Right cardiac atrium (tissue), 5 donors: ENCODE data around the gene LIPK. TPM values are rescaled to one million over a fixed set of nuclear protein-coding genes. Genes with fewer than 3 reads are reported as not detected.

Experiments used
- ATAC-seq, 2 donors: fragments of 200-7000 bp; cut with Tn5 transposase; one replicate each; pipeline versions ENCODE4 v1.8.0 to v1.9.1; 2020; ENCODE audit warnings: moderate library complexity in 2 of 2, mild to moderate bottlenecking in 1 of 2
- DNase-seq, 3 donors: peaks; one replicate each; pipeline ENCODE4 v3.0.0-alpha.2; 2020
- H3K27ac ChIP-seq: one replicate; pipeline ENCODE4 v1.5.1; 2013; ENCODE audit warnings: mild to moderate bottlenecking, low read length, control low read depth, moderate library complexity
- H3K27me3 ChIP-seq: one replicate; pipeline ENCODE4 v1.6.1; 2013; ENCODE audit not compliant: control insufficient read depth, insufficient read depth
- H3K4me1 ChIP-seq: one replicate; pipeline ENCODE4 v1.6.1; 2013; ENCODE audit warnings: low read length; ENCODE audit not compliant: control insufficient read depth, insufficient read depth
- H3K4me3 ChIP-seq: one replicate; pipeline ENCODE4 v1.5.1; 2013; ENCODE audit warnings: low read length, control low read depth
- H3K9me3 ChIP-seq: one replicate; pipeline ENCODE4 v1.6.1; 2013; ENCODE audit warnings: low read length; ENCODE audit not compliant: control insufficient read depth
- WGBS: extraction: QIAGEN DNeasy Blood & Tissue Kit; methylation state at CpG from one replicate; pipeline ENCODE4 v1.1.7; 2013; 5-methylcytosine and 5-hydroxymethylcytosine counted together
- intact Hi-C, 4 donors: fragments of 100-400 bp; cut with DNase I; formaldehyde crosslinking; loops; one replicate each; pipeline versions ENCODE4 v1.11.0 to v1.14.0; 2022 to 2023
- polyA plus RNA-seq: library from polyadenylated mRNA; stranded (reverse); fragments of 200-250 nt; gene quantifications from one replicate; pipeline ENCODE4 v1.2.3, GENCODE V29; 2013
- total RNA-seq, 4 donors: library from RNA; stranded (reverse); fragmentation: NEBNext Ultra II Directional; extraction: Animal tissue kit (Norgen Biotek cat#: 25700); gene quantifications; one replicate each; pipeline ENCODE4 v1.2.1, GENCODE V29; 2021
- donor health status: healthy with polysubstance abuse.
- donor health status: DM: no; HTN: yes; CAD: no.
- donor health status: DM: no; HTN: no; CAD: no.
- donor health status: DM: no; HTN: yes; CAD: no; lungs with severe emphysema.
- donor health status: DM: yes; HTN: yes; CAD: no.

LIPK gene
- total and polyA plus RNA-seq, 5 donors = not detected

DNA sequence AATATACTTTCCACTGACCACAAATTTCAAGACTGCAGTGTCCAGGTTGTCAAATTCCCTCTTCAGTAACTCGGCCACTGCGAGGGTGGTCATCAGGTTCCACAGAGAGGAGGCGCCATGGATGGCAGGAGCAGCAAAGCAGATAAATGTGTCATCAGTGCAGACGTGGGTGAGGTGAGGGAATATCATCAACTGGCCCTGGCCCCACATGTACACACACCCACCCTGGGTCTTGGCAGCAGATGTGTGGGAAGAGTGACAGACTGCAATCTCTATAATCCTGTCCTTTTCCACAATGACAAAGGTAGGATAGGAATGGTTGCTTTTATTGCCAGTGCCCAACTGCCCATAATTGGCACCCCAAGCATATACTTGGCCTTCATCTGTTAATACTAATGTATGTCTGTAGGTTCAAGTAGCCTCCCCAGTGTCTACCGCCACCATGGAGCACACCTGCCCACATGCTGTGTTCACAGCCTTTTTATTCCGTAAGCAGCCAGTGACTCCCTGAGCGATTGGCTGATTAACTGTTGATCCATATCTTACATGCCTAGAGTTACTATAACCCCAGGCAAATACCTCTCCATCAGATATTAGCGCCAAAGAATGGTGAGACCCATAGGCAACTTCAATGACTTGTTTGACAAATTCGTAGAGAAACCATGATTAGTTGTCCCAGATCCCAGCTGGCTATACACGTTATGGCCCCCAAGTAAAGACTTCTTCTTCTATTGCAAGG is 80.2 kb downstream of the LIPK start:
- DNase-seq (no peak), ATAC-seq (no peak)
- Histone ChIP-seq H3K9me3 (no peaks in the 10 kb centered on the region), H3K4me3 (no peak overlapping the region), H3K4me1 (no peaks in the 10 kb centered on the region), H3K27me3 (no peaks in the 10 kb centered on the region), H3K27ac (no peak overlapping the region)
- intact Hi-C loops = no loop called here
- 79% methylated on average over 10 of the region's 10 CpGs for WGBS

DNA sequence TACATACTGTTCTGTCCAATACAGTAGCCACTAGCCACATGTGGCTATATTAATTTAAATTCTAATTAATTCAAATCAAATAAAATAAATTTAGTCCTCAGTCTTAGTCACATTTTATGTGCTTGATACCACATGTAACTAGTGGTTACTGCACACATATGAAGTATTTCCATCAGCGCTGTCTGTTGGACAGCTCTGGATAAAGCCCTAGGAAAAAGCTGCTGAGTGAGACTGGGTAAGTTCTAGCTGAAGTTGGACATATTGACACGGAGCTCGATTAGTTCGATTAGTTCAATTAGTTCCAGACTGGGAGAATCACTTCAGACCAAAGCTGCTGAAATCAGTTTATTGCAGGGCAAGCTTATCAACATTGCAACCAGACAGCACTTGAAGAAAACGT is 81.4 kb downstream of the LIPK start:
- WGBS = 51% methylated on average over 5 of the region's 5 CpGs
- no peak overlapping the region for H3K27ac ChIP-seq
- no peaks in the 10 kb centered on the region for H3K9me3 ChIP-seq
- no peak overlapping the region for H3K4me3 ChIP-seq
- no peaks in the 10 kb centered on the region for H3K4me1 ChIP-seq
- H3K27me3 ChIP-seq = no peaks in the 10 kb centered on the region
- intact Hi-C loops = no loop called here
- ATAC-seq = no peak
- DNase-seq = no peak

DNA sequence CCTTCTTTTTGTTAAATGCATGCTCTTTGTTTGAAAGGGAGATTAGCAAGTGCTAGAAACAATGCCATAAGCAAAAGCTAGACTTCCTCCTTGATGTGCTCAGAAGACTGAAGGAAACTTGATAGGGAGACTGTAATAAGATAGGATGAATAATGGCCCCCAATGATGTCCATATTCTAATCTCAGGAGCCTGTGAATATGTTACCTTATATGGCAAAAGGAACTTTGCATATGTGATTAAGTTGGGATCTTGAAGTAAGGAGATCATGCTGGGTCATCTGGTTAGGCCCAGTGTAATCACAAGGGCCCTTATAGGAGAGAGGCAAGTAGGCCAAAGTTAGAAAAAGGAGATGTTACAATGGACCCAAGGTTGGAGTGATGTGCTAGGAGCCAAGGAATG is 82.9 kb downstream of the LIPK start:
- H3K4me1 ChIP-seq = no peaks in the 10 kb centered on the region
- no peak overlapping the region for H3K27ac ChIP-seq
- no peak for ATAC-seq
- H3K9me3 ChIP-seq = no peaks in the 10 kb centered on the region
- intact Hi-C loops = no loop called here
- H3K27me3 ChIP-seq = no peaks in the 10 kb centered on the region
- DNase-seq = no peak
- no peak overlapping the region for H3K4me3 ChIP-seq

DNA sequence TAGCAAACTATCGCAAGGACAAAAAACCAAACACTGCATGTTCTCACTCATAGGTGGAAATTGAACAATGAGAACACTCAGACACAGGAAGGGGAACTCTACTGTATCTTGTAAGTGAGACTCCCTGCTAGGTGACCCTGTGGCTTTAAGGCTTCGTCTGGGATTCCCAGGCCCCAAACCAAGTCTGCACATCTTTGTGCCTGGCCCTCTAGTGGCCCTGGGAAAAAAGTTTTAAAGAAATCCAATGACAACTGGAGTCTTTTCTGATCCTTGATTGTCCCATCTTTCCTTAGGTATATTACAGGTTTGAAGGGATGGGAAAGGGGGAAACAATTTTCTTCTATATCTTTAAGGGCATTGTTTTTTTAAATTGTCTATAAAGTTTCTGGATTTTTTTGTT is 85.9 kb downstream of the LIPK start:
- H3K4me1 ChIP-seq = no peaks in the 10 kb centered on the region
- H3K27ac ChIP-seq = no peak overlapping the region
- no peak overlapping the region for H3K4me3 ChIP-seq
- no peaks in the 10 kb centered on the region for H3K27me3 ChIP-seq
- ATAC-seq = peak in 1 of 2 donors; percentile 62
- no peaks in the 10 kb centered on the region for H3K9me3 ChIP-seq
- DNase-seq = peak in 1 of 3 donors; percentile 52
- intact Hi-C loops = loop anchor here in 2 of 4 donors (10.0 kb wide), 2 partner anchors 87 to 107 kb away; partner anchors contain the start of gene LIPK (in 1 of the 2)
- 48% methylated on average over 2 of the region's 2 CpGs for WGBS

DNA sequence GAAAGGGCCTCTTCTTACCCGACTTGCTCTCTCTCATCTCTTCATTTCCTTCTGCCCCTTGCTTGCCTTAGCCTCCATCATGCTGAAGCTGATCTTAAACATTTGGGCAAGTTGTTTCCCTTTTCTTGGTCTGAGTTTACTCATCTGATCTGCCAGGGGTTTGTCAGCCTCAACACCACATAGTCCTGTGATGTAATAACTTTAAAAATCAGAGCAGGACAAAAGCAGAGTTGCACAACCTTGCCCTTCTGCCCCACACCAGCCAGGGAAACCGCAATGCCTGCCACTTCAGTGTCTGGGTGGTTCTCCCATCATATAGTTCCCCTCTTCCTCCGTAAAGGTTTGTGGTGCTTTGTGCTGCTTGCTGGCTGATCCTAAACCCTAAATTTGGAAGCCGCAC is 86.6 kb downstream of the LIPK start:
- DNase-seq = peak; percentile 29 to 67 (median 60)
- Histone ChIP-seq H3K27ac (no peak overlapping the region), H3K27me3 (no peaks in the 10 kb centered on the region), H3K9me3 (no peaks in the 10 kb centered on the region), H3K4me3 (no peak overlapping the region), H3K4me1 (no peaks in the 10 kb centered on the region)
- ATAC-seq = peak; percentile 58 to 72
- WGBS = 84% methylated on average over 4 of the region's 4 CpGs
- intact Hi-C loops = loop anchor here in 2 of 4 donors (10.0 kb wide), 2 partner anchors 88 to 108 kb away; partner anchors contain the start of gene LIPK (in 1 of the 2)

DNA sequence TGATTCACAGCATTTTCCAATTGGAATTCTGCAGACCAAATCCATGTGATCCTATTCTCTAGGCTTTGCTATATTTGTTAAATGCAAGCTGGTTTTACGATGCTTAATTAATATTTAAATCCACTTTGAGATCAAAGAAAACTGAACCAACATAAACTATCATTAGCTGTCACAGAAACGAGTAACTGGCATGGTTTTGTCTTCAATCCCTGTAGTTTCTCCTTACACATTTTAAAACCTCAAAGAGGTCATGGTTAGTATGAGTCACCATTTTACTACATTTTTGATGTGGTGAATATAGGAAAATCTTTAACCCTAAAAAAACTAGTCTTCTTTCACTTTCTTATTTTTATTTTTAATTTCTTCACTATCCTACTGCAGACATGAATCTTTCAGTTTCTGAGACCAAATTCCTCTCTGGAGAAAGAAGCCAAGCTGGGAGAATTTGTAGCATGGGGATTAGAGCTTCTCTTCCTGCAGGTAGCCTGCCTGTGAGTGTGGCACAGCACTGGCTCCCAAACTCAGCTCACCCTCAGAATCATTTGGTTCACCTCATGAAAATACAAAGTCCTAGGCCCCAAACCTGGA is 87.8 kb downstream of the LIPK start:
- intact Hi-C loops = loop anchor here in 2 of 4 donors (10.0 kb wide), 2 partner anchors 89 to 109 kb away; partner anchors contain the start of gene LIPK (in 1 of the 2)
- Histone ChIP-seq H3K4me3 (no peak overlapping the region), H3K27me3 (no peaks in the 10 kb centered on the region), H3K27ac (no peak overlapping the region), H3K9me3 (no peaks in the 10 kb centered on the region), H3K4me1 (no peaks in the 10 kb centered on the region)
- no peak for DNase-seq
- no peak for ATAC-seq
- WGBS = 57% methylated on average over 2 of the region's 2 CpGs

DNA sequence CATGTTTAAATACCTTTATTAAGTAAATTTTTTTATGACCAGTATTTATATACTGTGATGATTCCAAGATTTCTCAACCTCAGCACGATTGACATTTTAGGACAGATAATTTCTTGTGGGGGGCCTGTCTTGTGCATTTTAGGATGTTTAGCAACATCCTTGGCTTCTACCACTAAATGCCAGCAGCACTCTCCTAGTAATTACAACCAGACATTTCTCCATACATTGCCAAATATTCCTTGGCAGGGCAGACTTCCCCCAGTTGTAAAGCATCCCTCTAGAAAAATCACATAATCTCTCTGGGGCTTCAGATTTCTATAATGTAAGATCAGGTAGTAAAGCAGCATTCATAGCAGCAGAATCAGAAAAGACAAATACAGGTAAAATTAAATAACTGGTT is 88.7 kb downstream of the LIPK start:
- H3K27ac ChIP-seq = no peak overlapping the region
- H3K9me3 ChIP-seq = no peaks in the 10 kb centered on the region
- H3K4me3 ChIP-seq = no peak overlapping the region
- DNase-seq (no peak), ATAC-seq (no peak)
- intact Hi-C loops = loop anchor here in 2 of 4 donors (10.0 kb wide), 2 partner anchors 90 to 110 kb away; partner anchors contain the start of gene LIPK (in 1 of the 2)
- 71% methylated on average over 1 of the region's 1 CpG for WGBS
- H3K27me3 ChIP-seq = no peaks in the 10 kb centered on the region
- no peaks in the 10 kb centered on the region for H3K4me1 ChIP-seq

DNA sequence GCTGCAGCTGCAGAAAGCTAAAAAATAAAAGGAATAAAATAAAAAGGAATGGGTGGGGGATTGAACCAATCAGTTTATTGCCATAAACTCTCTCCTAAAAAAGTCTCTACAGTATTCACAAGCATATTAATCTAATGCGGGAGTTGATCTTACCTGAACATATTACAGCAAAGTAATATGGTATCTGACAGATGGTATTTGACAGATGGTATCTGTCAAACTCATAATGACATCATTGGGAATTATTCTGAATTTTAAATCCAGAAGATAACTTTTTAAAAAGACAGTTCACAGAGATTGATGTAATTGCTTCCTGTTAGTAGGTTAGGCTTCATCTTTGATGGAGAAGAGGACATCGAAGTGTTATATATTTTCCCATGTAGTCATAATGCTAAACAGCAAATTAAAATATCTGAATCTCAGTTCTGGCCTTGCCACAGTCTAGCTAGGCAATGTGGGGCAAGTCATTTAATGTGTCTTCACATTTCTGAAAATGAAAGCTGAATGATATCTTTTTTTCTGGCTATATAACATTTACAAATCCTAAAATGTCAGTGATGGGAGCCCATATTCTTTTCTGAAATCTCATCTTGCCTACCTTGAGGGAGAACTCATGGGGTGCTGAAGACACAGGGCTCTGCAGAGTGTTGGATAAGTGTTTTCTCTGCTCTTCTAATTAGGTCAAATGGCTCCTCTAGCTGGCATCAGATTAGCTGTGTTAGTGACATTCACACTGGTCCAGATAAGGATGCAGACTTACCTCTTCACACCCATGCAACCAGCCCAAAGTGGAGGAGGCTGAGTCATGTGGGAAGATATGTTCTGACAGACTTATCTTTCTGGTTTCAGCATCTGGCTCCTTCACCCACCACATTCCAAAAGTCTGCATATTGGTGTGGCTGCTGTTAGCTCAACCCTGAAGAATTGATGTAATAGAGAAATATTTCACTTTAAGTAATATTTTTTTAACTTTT is 94.4 kb downstream of the LIPK start:
- Histone ChIP-seq H3K9me3 (no peaks in the 10 kb centered on the region), H3K27ac (no peak overlapping the region), H3K4me3 (no peak overlapping the region), H3K4me1 (no peaks in the 10 kb centered on the region), H3K27me3 (no peaks in the 10 kb centered on the region)
- DNase-seq (no peak), ATAC-seq (peak; percentile 51 to 61)
- WGBS = 75% methylated on average over 2 of the region's 2 CpGs
- intact Hi-C loops = no loop called here

Other genes starting within 250 kb of the LIPK start
- 10 to 100 TPM; 16.2 to 20.8 (median 17.4) TPM for gene RNLS, start 122.9 kb upstream of the LIPK start, total RNA-seq
- 11.1 TPM for gene RNLS, start 122.9 kb upstream of the LIPK start, polyA plus RNA-seq
- under 1 TPM in 3 of 4 donors, not detected in 1; 0.06 to 0.14 (median 0.11) TPM for gene LIPJ, start 119.5 kb upstream of the LIPK start, total RNA-seq
- gene LIPJ, start 119.5 kb upstream of the LIPK start, polyA plus RNA-seq = 0.02 TPM
- gene LIPF, start 41.8 kb upstream of the LIPK start, total RNA-seq = not detected
- gene LIPF, start 41.8 kb upstream of the LIPK start, polyA plus RNA-seq = 0.57 TPM
- under 1 TPM in 1 of 4 donors, not detected in 3; 0.26 TPM for gene LIPN, start 53.8 kb downstream of the LIPK start, total RNA-seq
- gene LIPN, start 53.8 kb downstream of the LIPK start, polyA plus RNA-seq = not detected
- gene LIPM, start 96.5 kb downstream of the LIPK start, total RNA-seq = not detected
- not detected for gene LIPM, start 96.5 kb downstream of the LIPK start, polyA plus RNA-seq
- under 1 TPM in 1 of 4 donors, not detected in 3; 0.15 TPM for gene ANKRD22, start 145.6 kb downstream of the LIPK start, total RNA-seq
- gene ANKRD22, start 145.6 kb downstream of the LIPK start, polyA plus RNA-seq = not detected
- 10 to 100 TPM in 3 of 4 donors, 1 to 10 TPM in 1; 9.4 to 13.0 (median 10.4) TPM for gene STAMBPL1, start 174.0 kb downstream of the LIPK start, total RNA-seq
- 4.4 TPM for gene STAMBPL1, start 174.0 kb downstream of the LIPK start, polyA plus RNA-seq
- 1,000 to 10,000 TPM in 2 of 4 donors, 100 to 1,000 TPM in 2; 746 to 3,137 (median 1,120) TPM for gene ACTA2, start 246.5 kb downstream of the LIPK start, total RNA-seq
- 649 TPM for gene ACTA2, start 246.5 kb downstream of the LIPK start, polyA plus RNA-seq